MV-4-11 (cell line): ENCODE results near the gene TLR4.

Experiments
- DNase-seq: peaks from one replicate; lab custom pipeline; 2025; lab: John Stamatoyannopoulos, UW

The TLR4 gene

GRCh38 chr9:117704024-117704575 is at the start of gene TLR4:
Gene TLR4 (plus strand): TSS chr9:117704403. CDS start chr9:117704473, 70 bp downstream.
- peak; percentile 99 for DNase-seq

GRCh38 chr9:117656002-117656401 is 48.2 kb upstream of the TLR4 start:
- DNase-seq: no peak

DNA sequence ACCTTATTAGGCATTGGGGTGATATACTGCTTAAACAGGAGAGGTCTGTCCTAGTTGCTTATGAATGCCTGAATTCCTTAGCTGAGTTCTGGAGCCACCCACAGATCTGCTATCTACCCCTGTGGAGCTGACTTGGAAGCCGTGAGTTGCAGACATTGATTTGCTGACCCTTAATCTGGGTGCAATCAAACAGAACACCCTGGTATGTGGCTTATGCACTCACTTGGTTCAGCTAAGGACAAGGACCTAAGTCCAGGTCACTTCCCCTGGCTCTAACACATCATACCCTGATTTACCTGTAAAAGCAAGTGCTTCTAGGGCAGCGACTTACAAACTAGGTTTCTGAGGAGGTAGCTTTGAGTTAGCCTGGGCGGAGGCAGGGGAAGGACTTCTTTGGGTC is 41.6 kb upstream of the TLR4 start:
- DNase-seq: no peak

- DNase-seq: no peak
Observed at GRCh38 chr9:117664419-117664818, 39.8 kb upstream of the TLR4 start.

- DNase-seq: no peak
Observed at GRCh38 chr9:117665601-117666385, 38.4 kb upstream of the TLR4 start.

DNA sequence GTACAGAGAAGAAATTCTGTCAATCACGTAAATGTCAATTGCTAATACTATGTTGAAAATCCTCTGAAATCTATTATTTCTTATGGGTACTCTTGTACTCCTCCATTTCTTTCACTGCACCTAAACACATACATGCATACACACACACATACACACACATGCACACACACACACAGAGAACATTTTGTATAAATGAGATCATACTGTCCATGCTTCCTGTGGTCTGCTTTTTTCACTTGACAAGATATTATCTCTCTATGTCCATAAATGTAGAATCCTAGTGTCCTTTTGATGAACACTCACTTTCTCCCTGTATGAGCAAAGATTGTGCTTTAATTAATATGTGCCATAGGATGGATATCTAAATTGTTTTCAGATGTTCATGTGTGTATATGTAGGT is 32.7 kb upstream of the TLR4 start:
- DNase-seq: no peak

DNA sequence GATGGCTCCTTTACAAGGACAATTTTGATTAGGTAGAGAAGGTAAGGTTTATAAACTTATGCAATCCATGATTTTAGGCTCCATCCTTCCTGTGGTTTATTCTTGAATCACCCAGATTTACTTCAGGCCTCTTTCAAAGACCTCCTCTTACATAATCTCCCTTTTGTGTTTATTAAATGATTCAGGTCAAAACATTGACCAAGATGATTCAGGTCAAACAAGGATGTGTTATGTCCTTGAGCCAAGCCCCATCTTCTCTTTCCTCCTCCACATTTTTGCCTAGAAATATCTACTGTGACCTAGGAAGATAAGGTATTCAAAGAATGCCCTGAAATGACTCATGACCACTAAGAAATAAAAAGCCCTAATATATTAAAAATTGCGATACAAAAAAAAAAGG is 31.8 kb upstream of the TLR4 start:
- DNase-seq: no peak

DNA sequence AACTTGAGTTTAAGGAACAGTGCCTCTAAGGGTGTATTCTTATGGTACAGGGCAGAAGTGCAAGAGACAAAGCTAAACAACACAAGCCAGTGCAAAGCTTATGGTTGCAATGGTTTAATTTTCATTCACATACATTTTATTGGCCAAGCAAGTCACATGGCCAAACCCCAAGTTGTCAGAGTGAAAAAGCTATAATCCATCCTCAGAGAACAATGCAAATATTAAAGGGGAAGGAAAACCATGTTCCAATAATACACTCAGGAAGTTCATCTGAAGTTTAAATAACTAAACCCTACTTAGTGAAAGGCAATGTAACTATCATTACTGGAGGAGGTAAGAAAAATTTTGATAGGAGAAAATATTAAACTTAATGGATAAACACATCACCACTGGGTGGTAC is 26.6 kb upstream of the TLR4 start:
- DNase-seq: peak; percentile 92

- DNase-seq: no peak
Observed at GRCh38 chr9:117678871-117679270, 25.3 kb upstream of the TLR4 start.

DNA sequence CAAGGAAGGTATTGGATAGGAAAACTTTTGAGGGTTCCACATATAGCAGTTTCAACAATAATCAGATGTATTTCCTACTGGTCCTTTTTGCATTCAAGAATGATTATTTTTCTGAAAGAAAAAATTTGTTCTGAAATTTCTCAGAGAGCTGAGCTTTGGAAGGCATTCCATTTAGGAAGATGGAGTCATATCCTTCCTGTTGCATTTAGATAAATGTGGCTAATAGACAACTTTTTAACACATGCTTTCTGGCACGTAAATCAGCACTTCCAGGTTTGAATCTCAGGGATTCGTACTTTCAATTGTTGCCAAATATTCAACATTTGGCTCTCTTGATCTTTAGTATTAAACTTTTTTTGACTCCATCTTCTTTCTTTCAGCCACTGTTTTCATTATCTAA is 24.8 kb upstream of the TLR4 start:
- no peak for DNase-seq

- DNase-seq: peak; percentile 96
Observed at GRCh38 chr9:117681888-117682287, 22.3 kb upstream of the TLR4 start.

- DNase-seq: no peak
Observed at GRCh38 chr9:117682955-117683710, 21.1 kb upstream of the TLR4 start.

DNA sequence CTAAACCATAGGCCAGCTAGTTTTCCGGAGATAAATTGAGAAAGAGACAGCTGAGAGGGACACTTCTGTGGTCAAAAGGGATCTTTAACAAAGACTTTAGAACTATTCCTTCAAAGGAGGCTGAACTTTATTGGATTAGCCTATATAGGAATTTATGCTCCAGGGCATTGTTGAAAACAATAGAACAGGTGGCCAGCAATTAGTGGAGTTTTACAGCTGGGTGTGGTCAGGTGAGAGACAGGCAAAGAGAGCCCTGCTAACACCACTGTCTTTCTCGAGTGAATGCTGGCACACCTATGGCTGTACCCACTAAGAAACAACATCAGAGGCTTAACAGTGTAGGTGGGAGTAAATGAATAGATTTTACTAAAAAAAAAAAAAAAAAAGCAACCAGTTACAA is 16.7 kb upstream of the TLR4 start:
- no peak for DNase-seq

- no peak for DNase-seq
Observed at GRCh38 chr9:117691367-117691766, 12.8 kb upstream of the TLR4 start.

GRCh38 chr9:117696154-117696553 is 8.0 kb upstream of the TLR4 start:
- DNase-seq: peak; percentile 51

DNA sequence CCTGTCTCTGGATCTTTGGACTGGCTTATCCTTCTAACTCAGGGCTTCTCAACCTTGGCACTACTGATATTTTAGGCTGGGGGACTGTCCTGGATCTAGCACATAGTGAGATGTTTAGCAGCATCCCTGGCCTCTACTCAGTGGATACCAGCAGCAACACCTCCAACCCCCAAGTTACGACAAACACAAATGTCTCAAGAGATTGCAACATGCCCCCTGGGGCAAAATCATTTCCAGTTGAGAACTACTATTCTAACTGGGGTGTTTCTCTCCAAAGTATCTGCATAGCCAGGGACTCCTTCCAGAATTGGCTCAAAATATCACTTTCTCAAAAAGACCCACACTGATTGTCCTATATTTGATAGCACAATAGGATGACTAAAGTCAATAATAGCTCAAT is 7.2 kb upstream of the TLR4 start:
- no peak for DNase-seq

DNA sequence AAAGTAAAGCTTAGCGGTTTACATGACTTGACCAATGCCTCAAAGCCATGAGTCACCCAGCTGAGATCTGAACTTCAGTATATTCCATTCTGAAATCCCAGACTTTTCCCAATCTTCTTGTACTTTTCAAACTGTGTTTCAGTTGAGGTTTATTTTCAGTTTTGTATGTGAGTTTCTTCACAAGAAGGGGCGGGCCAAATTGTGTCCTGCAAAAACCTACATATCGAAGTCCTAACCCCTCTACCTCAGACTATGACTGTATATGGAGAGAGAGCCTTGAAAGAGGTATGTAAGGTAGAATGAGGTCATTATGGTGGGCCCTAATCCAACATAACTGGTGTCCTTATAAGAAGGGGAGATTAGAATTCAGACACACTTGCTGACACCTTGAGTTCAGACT is 666 bp upstream of the TLR4 start:
- DNase-seq: no peak

DNA sequence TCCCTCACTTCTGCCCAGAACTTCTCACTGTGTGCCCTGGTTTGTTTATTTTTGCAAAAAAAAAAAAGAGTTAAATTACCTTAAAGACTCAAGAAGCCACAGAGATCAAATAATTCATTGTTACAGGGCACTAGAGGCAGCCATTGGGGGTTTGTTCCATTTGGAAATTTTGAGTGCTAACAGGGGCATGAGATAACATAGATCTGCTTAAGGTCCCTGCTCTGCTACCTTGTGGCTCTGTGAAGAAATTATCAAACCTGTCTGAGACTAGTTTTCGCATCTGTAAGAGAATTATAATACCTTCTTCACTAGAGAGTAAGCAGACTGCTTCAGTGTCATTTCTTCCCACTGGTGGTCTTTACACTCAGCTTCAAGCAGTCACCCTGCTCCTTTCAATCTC is 394 bp downstream of the TLR4 start:
- peak; percentile 35 for DNase-seq

DNA sequence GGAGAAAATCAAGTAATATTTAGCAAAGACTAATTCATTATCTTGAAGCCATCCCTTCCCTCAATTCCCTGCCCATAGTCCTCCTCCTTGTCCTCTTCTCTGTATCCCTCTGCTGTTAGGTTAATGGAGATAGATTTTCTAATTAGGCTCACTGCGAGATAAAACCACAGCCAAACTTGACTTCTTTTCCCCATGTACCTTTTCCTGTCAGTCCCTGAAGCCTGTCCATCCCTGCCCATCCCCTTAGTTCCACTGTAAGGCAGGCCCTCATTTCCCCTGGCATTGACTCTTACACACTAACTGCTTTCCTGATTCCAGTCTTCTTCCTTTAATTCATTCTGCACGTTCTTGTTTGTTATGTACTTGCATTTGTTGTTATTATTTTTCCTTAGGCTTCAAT is 1.2 kb downstream of the TLR4 start:
- DNase-seq: no peak

- DNase-seq: no peak
Observed at GRCh38 chr9:117706421-117707116, 2.4 kb downstream of the TLR4 start.

- DNase-seq: no peak
Observed at GRCh38 chr9:117707561-117707960, 3.4 kb downstream of the TLR4 start.

DNA sequence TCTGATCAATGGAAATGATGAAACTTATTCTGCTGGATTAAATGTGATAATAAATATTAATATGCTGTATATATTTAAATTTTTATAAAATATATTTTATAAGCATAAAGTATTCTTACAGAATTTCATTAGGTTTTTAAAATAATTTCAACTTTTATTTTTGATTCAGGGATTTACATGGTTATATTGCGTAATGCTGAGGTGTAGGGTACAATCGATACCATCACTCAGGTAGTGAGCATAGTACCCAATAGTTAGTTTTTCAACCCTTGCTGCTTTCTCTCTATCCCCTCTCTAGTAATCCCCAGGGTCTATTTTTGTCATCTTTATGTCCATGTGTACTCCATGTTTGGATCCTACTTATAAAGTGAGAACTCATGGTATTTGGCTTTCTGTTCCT is 5.7 kb downstream of the TLR4 start:
- no peak for DNase-seq

DNA sequence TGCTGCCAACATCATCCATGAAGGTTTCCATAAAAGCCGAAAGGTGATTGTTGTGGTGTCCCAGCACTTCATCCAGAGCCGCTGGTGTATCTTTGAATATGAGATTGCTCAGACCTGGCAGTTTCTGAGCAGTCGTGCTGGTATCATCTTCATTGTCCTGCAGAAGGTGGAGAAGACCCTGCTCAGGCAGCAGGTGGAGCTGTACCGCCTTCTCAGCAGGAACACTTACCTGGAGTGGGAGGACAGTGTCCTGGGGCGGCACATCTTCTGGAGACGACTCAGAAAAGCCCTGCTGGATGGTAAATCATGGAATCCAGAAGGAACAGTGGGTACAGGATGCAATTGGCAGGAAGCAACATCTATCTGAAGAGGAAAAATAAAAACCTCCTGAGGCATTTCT is 10.1 kb downstream of the TLR4 start:
- DNase-seq: no peak
